Measurements from ENCODE around the gene ST3GAL6. TPM values are rescaled to one million over a fixed set of nuclear protein-coding genes. Genes with fewer than 3 reads are reported as not detected.

Gene ST3GAL6
- total and polyA plus RNA-seq, 2 of the 8 experiments (the other 6 are each of a cell fraction or from before 2014, with no cell fraction given), result 3.3 to 6.1 TPM

- TF ChIP-seq KDM4A (IDR thresholded peaks at IDR 0.05; ENCODE audit: low read depth, low read length, severe bottlenecking), result no peak
- TF ChIP-seq CBX8 (IDR thresholded peaks at IDR 0.05; ENCODE audit: borderline replicate concordance, low read depth, low read length), result no peak
Measured at GRCh38 chr3:98784042-98784441, 20.9 kb downstream of the ST3GAL6 start (continued).
